BE2C (cell line): ENCODE results near the gene MLXIP.

Source experiments
- DNase-seq: peaks from one replicate; pipeline ENCODE4 v3.0.0-alpha.2; 2020
- H3K27me3 ChIP-seq: fragments of 250-450 bp; sonication (Bioruptor Pico); 2 replicates; pipeline ENCODE4 v1.5.1; 2020; ENCODE audit warnings: mild to moderate bottlenecking
- H3K36me3 ChIP-seq: fragments of 250-450 bp; sonication (Bioruptor Pico); 2 replicates; pipeline ENCODE4 v1.5.1; 2020; ENCODE audit warnings: mild to moderate bottlenecking
- H3K4me1 ChIP-seq: fragments of 250-450 bp; sonication (Bioruptor Pico); 2 replicates; pipeline ENCODE4 v1.5.1; 2020
- H3K4me3 ChIP-seq: 2 replicates; pipeline ENCODE4 v1.5.1; 2011; ENCODE audit warnings: low read depth, low read length
- H3K9me3 ChIP-seq: fragments of 250-450 bp; sonication (Bioruptor Pico); 2 replicates; pipeline ENCODE4 v1.5.1; 2020
- TF ChIP-seq, protein P1 (sequence below): IDR thresholded peaks from 2 replicates; pipeline ENCODE4 v1.5.1; 2012; ENCODE audit warnings: mild to moderate bottlenecking, low read depth, low read length

MLXIP gene

DNA sequence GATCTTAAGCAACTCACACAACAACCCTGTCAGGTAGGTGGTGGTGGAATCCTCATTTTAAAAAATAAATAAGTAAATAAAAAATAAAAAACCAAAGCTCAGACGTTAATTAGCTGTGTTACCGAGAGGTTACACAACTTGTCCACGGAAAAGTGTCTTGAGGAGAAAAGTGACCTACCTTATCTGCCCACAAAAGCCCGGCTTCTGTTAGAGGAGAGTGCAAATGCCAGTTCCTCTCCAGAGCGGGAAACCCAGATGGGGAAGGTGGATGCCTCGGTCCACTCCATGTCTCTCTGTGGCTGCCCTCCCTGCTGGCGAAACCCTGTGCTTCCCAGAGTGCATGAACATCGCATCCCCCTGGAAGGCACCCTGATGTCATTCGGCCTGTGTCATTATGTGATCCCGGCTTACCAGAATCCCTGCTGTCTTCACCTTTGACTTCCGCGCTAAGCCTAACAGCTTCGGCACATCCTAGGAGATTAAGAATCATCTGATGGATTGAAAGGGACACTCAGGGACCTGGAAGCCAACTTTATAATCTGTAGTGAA is 6.4 kb downstream of the MLXIP start:
- no peak for DNase-seq
- Histone ChIP-seq H3K27me3 (no peaks in the 10 kb centered on the region), H3K4me1 (peaks cover 21% of the 10 kb centered on the region), H3K9me3 (no peaks in the 10 kb centered on the region), H3K36me3 (peaks cover 33% of the 10 kb centered on the region), H3K4me3 (no peak overlapping the region)
- TF ChIP-seq, protein P1, sequence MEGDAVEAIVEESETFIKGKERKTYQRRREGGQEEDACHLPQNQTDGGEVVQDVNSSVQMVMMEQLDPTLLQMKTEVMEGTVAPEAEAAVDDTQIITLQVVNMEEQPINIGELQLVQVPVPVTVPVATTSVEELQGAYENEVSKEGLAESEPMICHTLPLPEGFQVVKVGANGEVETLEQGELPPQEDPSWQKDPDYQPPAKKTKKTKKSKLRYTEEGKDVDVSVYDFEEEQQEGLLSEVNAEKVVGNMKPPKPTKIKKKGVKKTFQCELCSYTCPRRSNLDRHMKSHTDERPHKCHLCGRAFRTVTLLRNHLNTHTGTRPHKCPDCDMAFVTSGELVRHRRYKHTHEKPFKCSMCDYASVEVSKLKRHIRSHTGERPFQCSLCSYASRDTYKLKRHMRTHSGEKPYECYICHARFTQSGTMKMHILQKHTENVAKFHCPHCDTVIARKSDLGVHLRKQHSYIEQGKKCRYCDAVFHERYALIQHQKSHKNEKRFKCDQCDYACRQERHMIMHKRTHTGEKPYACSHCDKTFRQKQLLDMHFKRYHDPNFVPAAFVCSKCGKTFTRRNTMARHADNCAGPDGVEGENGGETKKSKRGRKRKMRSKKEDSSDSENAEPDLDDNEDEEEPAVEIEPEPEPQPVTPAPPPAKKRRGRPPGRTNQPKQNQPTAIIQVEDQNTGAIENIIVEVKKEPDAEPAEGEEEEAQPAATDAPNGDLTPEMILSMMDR = no peak

DNA sequence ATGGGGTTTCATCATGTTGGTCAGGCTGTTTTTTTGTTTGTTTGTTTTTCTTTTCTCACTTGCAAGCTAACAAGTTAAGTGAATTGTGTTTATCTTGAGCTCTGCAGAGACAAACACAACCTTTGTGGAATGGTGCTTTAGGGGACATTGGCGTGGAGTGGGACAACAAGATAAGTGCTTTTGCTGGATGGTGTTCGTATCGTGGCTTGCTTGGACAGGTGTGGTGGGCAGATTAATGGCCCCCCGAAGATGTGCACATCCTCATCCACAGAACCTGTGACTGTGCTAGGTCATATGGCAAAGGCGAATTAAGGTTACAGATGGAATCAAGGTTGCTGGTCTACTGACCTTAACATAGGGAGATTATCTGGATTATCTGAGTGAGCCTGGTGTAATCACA is 7.0 kb downstream of the MLXIP start:
- Histone ChIP-seq H3K36me3 (peaks cover 33% of the 10 kb centered on the region), H3K27me3 (no peaks in the 10 kb centered on the region), H3K4me1 (peaks cover 21% of the 10 kb centered on the region), H3K9me3 (no peaks in the 10 kb centered on the region), H3K4me3 (no peak overlapping the region)
- DNase-seq = no peak
- TF ChIP-seq, protein P1 = no peak

DNA sequence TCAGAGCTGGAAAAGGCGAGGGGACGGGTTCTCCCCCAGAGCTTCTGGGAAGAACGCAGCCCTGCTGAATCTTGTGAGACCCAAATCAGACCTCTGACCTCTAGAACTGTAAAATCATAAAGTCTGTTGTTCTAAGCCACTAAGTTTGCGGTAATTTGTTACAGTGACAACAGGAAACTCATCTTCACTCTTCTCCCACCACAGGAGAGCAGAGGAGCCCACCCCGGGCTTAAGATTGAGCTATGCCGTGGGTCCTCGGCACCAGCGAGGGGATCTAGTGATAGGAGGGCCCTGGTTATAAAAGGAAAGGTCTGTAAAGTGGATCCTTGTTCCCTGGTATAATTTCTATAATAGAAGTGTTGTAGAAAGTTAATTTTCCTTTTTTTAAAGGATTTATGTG is 7.6 kb downstream of the MLXIP start:
- Histone ChIP-seq H3K4me3 (no peak overlapping the region), H3K27me3 (no peaks in the 10 kb centered on the region), H3K9me3 (no peaks in the 10 kb centered on the region), H3K4me1 (peaks cover 20% of the 10 kb centered on the region), H3K36me3 (peaks cover 33% of the 10 kb centered on the region)
- no peak for DNase-seq
- TF ChIP-seq, protein P1 = no peak

DNA sequence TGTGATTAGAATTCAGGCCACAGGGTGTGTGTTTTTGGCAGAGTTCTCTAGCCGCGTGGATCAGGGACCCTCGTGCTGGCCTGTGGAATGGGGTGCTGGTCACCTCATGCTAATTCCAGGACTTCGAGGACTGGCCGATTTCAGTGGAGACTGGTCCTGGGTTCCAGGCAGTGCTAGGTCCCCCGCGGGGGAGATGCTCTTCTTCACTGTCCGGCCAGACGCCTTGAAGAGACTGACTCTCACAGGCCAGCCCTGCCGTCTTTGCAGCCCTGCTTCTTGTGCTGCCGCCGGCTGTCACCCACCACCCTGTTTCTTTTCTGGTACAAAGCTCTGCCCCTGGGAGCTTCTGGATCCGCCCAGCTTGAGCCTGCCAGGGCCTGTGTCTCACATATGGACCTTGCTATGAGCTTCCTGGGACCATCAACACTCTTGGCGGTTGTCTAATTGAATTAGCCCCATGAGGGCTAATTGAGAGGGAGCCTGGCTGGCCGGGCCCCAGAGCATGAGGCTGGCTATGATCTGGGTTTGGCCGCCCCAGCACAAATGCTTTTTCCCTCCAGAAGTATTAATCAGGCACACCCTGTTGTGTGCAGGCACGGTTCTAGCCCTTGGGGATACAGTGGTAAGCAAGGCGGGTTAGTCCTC is 8.2 kb downstream of the MLXIP start:
- Histone ChIP-seq H3K36me3 (peaks cover 33% of the 10 kb centered on the region), H3K4me1 (peaks cover 18% of the 10 kb centered on the region), H3K4me3 (no peak overlapping the region), H3K27me3 (no peaks in the 10 kb centered on the region), H3K9me3 (no peaks in the 10 kb centered on the region)
- TF ChIP-seq, protein P1 = no peak
- peak; percentile 54 for DNase-seq

DNA sequence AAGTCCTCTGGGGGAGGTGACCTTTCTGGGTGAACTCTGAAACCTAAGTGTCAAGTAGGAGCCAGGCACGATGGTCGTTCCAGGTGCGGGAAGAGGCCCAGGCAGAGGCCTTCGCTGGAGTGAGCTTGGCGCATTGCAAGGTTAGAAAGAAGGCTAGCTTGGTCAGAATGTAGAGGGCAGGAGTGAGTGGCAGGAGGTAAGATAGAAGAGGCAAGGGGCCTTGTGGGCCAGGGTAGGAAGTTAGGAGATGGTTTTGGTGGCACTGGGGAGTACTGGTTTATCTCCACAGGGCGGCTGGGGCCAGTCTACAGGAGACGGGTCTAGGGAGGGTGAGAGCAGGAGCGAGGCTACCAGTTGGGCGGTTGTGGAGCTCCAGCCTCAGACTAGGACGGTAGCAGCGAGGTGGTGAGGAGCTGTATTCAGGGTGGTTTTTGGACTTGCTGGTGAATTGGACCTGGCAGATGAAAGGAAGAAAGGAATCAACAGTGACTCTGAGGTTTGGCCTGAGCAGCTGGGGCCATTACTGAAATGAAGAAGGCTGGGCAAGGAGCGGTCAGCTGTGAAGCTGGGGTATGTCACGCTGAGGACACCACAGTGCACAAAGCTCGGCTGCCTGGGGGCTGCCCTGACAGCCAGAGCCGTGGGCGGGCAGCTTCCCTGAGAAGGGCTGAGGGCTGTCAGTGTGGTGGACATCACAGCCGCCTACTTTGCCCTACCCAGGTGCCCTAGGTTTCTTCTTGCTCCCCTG is 9.0 kb downstream of the MLXIP start:
- H3K4me3 ChIP-seq = no peak overlapping the region
- no peaks in the 10 kb centered on the region for H3K27me3 ChIP-seq
- DNase-seq = no peak
- no peaks in the 10 kb centered on the region for H3K9me3 ChIP-seq
- H3K4me1 ChIP-seq = peaks cover 18% of the 10 kb centered on the region
- H3K36me3 ChIP-seq = peaks cover 35% of the 10 kb centered on the region
- TF ChIP-seq, protein P1 = no peak
